Measurements from ENCODE around the gene DET1.
"Not testable (repeated sequence)": the region's sequence is repeated elsewhere in the genome, so short reads cannot be mapped to it uniquely, and the experiment has no call there.

DET1 gene

DNA sequence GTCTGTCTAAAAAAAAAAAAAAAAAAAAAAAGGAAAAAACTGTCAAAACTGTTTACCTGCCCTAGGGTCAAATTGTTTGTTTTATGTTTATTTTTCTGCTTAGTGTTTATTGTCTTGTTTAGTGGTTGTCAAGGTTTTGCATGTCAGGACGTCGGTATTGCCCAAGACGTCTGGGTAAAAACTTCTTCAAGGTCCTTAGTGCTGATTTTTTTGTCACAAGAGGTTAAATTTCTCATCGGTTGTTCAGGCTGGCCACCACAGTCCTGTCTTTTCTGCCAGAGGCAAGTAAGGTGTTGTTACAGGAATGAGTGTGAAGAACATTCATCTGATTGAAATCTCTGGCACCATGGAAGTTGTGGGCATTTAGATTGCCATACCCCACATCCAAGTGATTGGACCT lies 7.0 kb downstream of the DET1 start:
- no peak for DNase-seq

GRCh38 chr15:88538972-88539371 lies 7.5 kb downstream of the DET1 start:
- DNase-seq, result no peak

- DNase-seq, result no peak
Measured at GRCh38 chr15:88537591-88538317, 8.7 kb downstream of the DET1 start.

GRCh38 chr15:88535607-88536313 lies 10.7 kb downstream of the DET1 start:
- DNase-seq, result no peak

- no peak for DNase-seq
Measured at GRCh38 chr15:88535100-88535499, 11.4 kb downstream of the DET1 start.

GRCh38 chr15:88533376-88533775 lies 13.1 kb downstream of the DET1 start:
- DNase-seq, result no peak

DNA sequence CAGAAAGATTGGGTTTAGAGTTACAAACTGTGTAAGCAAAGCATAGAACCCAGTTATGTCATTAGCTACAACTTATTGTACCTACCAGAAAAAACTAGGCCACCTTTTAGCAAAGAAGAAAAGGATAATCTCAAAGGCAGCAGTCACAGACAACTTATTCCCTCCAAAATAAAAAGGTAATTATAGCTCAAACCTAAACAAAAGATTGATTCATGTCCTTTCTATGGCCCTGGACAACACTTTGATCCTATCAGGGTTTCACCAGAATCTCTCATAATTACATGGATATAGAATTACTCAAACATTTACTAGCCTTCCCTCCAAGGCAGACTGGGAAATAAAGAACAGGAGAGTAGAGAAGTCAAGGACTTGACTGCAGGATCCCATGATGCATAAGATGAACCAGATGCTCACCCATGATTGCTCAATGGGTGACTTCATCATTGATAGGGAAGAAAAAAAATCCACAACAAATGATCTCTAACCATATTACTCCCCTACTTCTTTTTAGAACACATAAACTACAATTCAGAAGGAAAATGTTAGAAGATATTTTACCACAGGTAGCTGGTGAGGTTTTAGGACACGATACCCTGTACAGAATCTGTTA lies 17.4 kb downstream of the DET1 start:
- DNase-seq, result no peak

- no peak for DNase-seq
Measured at GRCh38 chr15:88526247-88526879, 20.1 kb downstream of the DET1 start.

GRCh38 chr15:88525418-88525817 lies 21.1 kb downstream of the DET1 start:
- no peak for DNase-seq

DNA sequence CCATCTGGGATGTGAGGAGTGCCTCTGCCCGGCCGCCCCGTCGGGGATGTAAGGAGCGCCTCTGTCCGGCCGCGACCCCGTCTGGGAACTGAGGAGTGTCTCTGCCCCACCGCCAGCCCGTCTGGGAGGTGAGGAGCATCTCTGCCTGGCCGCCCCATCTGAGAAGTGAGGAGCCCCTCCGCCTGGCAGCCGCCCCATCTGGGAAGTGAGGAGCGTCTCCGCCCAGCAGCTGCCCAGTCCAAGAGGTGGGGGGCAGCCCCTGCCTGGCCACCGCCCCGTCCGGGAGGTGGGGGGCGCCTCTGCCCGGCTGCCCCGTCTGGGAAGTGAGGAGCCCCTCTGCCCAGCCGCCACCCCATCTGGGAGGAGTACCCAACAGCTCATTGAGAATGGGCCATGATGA lies 22.4 kb downstream of the DET1 start:
- DNase-seq, result not testable (repeated sequence)

GRCh38 chr15:88518903-88519302 lies 27.6 kb downstream of the DET1 start:
- no peak for DNase-seq

DNA sequence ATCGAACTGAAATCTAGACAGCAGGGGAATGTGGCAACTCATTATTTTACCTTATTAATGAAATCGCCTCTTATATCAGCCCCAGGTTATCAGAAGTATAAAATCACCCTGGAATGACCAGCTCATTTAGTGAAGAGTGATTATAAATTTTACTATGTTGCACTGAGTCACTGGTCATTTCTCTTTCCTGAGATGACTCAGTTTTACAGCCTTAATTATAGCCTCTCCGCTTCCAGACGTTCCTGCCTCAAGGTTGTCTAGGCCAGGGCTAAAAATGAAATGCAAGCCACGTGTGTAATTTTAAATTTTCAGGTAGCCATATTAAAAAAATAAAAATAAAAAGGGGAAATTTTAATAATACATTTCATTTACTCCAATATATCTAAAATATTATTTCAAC lies 33.3 kb downstream of the DET1 start:
- DNase-seq, result no peak

- DNase-seq, result no peak
Measured at GRCh38 chr15:88512601-88513000, 33.9 kb downstream of the DET1 start.

DNA sequence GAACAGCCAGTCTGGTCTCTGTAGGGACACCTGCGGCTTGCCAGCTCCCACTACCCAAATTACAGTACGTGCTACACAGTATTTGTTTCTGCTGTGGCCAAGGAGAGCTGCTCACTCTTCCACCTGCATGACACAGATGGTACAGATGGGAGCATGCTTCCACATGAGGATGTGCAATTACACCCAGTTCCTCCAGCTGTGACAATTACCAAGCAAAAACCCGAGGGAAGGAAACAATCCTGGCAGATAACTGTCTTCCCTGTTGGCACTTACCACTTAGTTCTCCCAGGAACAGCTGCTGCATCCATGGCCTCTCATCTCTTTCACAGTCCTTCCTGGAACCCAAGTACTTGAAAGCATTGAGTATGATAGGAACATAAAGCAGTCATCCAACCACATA lies 34.4 kb downstream of the DET1 start:
- no peak for DNase-seq

DNA sequence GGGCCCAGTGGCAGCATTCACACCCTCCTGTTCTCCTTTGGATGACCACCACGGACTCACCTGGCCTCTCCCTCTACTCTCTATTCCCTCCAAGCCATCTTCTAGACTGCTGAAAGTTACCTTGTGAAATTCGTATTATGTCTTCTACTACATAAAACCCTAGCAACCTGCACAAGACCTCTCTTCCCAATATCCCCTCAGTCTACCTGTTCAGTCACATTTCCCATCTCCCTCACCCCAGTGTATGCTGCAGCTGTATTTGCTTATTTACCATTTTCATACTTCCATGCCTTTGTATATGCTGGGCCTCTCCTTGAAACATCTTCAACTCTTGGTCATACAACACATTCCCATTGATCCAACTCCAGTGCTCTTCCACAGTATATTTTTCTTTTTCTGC lies 35.3 kb downstream of the DET1 start:
- no peak for DNase-seq

DNA sequence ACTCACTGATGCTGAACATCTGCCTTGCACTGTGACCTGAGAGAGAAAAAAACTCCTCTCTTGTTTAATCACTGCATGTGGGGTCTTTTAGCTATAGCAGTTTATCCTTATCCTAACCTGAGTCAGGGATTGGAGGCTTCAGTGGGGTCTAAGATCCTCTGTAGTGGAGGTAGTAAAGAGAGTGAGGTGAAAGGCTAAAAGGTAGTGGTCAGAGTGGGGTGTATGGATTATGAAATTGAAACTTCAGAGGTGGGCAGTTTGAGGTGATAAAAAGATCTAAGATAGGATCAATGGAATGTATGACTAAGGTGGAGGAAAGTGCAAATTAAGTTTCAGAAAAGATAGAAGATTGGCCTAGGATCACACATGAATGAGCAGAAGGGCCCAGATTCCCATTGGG lies 36.5 kb downstream of the DET1 start:
- no peak for DNase-seq

DNA sequence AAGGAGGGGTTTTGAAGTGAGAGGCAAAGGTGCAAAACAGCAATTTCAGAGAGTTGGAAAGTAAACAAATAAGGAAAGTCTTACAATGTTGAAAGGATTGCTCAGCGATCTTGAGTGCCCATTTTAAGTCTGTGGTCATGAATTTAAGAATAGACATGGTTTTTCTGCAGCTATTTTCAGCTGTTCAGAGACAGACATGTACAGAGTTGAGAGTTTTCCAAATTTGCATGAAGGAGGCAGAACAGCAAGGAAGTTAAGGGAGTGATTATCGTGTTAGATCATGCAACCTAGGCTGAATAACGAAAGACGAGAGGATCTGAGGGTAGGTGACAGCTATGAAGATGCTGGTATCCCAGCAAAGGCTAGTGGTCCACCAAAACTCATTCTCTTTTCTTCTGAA lies 37.2 kb downstream of the DET1 start:
- DNase-seq, result no peak

GRCh38 chr15:88506628-88507027 lies 39.9 kb downstream of the DET1 start:
- no peak for DNase-seq

- DNase-seq, result no peak
Measured at GRCh38 chr15:88505721-88506120, 40.8 kb downstream of the DET1 start.

DNA sequence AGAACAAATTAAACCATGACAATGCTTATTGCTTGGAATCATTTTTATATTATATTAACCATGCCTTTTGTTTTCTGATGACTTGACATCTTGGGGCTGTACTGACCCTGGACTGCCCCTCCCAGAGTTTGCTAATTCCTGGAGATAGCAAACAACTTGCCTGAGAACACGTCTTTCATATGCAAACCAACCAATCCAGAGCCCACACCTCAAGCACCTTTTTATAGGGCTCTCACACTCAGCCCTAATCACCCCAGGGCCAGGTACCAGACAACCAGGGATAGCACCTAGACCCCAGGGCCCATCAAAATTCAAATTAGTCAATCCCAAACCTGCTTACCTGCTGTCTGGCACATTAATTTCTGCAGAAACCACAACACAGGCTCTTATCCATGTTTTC lies 42.0 kb downstream of the DET1 start:
- no peak for DNase-seq

DNA sequence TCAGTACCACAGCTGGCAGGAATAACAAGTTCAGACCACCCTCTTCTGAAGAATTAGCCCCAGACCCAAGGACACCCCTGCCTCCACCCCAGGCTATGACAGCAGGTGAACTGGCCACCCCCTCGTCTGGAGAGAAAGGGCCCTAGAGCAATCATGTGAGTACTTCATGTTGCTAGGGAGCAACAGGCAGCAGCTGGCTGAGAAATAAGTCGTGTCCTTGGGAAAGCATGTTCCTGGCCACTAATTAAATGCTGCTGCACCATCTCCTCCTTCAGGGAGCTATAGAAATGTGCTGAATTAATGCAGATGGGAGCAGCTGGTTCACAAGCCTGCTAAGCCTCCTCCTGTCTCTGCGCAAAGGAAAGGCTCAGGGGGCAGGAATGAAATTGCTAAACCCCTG lies 47.5 kb downstream of the DET1 start:
- peak; percentile 23 for DNase-seq

GRCh38 chr15:88497109-88497765 lies 49.2 kb downstream of the DET1 start:
- DNase-seq, result no peak

- no peak for DNase-seq
Measured at GRCh38 chr15:88493844-88494243, 52.6 kb downstream of the DET1 start.

Data from NCI-H510A treated with DMSO at 0.1 percent for 48 hours (cell line).